Measurements from ENCODE around the gene STUB1. TPM values are rescaled to one million over a fixed set of nuclear protein-coding genes. Genes with fewer than 3 reads are reported as not detected.

Gene STUB1
- total RNA-seq, 2 experiments from 2014 or later: 57.1 to 61.7 TPM

GRCh38 chr16:652454-653305, 27.5 kb upstream of the STUB1 start:
- Mint-ChIP-seq H3K36me3 (ENCODE audit: low read depth) (no peaks in the 10 kb centered on the region), H3K27ac (no peak overlapping the region), H3K4me1 (ENCODE audit: low read depth) (peaks cover 8% of the 10 kb centered on the region), H3K27me3 (no peaks in the 10 kb centered on the region), H3K4me3 (no peak overlapping the region), H3K9me3 (no peaks in the 10 kb centered on the region)
- ATAC-seq (no peak), DNase-seq (no peak)
- POLR2A ChIA-PET: interaction anchor here (3.5 kb wide), 1 partner anchor 16 kb away, joined by 11 read pairs; the partner anchor contains the start of gene RHOT2
- TF ChIP-seq CTCF (IDR thresholded peaks at IDR 0.05): no peak
- intact Hi-C loops (cut with micrococcal nuclease): no loop called here
- CTCF ChIA-PET: interaction anchor here (0.9 kb wide), 1 partner anchor 15 kb away, joined by 3 read pairs; the partner anchor contains the start of gene RHOT2

GRCh38 chr16:654034-654433, 26.2 kb upstream of the STUB1 start:
- ChIA-PET POLR2A (no interaction called here), CTCF (interaction anchor here (0.6 kb wide), 1 partner anchor 693 kb away, joined by 3 read pairs; no protein-coding TSS in a partner anchor)
- TF ChIP-seq CTCF (IDR thresholded peaks at IDR 0.05): no peak
- H3K4me3 Mint-ChIP-seq: no peak overlapping the region
- H3K4me1 Mint-ChIP-seq (ENCODE audit: low read depth): peaks cover 4% of the 10 kb centered on the region
- ATAC-seq: no peak
- H3K9me3 Mint-ChIP-seq: no peaks in the 10 kb centered on the region
- no peak for DNase-seq
- H3K27ac Mint-ChIP-seq: no peak overlapping the region
- intact Hi-C loops (cut with micrococcal nuclease): no loop called here
- H3K36me3 Mint-ChIP-seq (ENCODE audit: low read depth): no peaks in the 10 kb centered on the region
- no peaks in the 10 kb centered on the region for H3K27me3 Mint-ChIP-seq

- ATAC-seq (no peak), DNase-seq (no peak)
- ChIA-PET POLR2A (interaction anchor here (0.6 kb wide), 1 partner anchor 9 kb away, joined by 3 read pairs; no protein-coding TSS in a partner anchor), CTCF (no interaction called here)
- intact Hi-C loops (cut with micrococcal nuclease): no loop called here
- no peak for TF ChIP-seq CTCF (IDR thresholded peaks at IDR 0.05)
- Mint-ChIP-seq H3K9me3 (no peaks in the 10 kb centered on the region), H3K4me3 (no peak overlapping the region), H3K27ac (no peak overlapping the region), H3K4me1 (ENCODE audit: low read depth) (peaks cover 7% of the 10 kb centered on the region), H3K27me3 (no peaks in the 10 kb centered on the region), H3K36me3 (ENCODE audit: low read depth) (peaks cover 4% of the 10 kb centered on the region)
These were observed 22.7 kb upstream of the STUB1 start for GRCh38 chr16:657487-657886.

GRCh38 chr16:658679-659571, 21.3 kb upstream of the STUB1 start:
- H3K36me3 Mint-ChIP-seq (ENCODE audit: low read depth): peaks cover 10% of the 10 kb centered on the region
- intact Hi-C loops (cut with micrococcal nuclease): no loop called here
- no peak overlapping the region for H3K27ac Mint-ChIP-seq
- CTCF ChIA-PET: interaction anchor here (0.6 to 1.3 kb wide), 3 partner anchors 8 to 11 kb away, joined by 3 to 5 read pairs (median 4); partner anchors contain the start of gene WDR90
- no peak for TF ChIP-seq CTCF (IDR thresholded peaks at IDR 0.05)
- peaks cover 7% of the 10 kb centered on the region for H3K4me1 Mint-ChIP-seq (ENCODE audit: low read depth)
- no peaks in the 10 kb centered on the region for H3K27me3 Mint-ChIP-seq
- H3K4me3 Mint-ChIP-seq: no peak overlapping the region
- ATAC-seq (no peak), DNase-seq (no peak)
- POLR2A ChIA-PET: interaction anchor here (0.7 to 0.8 kb wide), 2 partner anchors 16 to 22 kb away, joined by 3 to 5 read pairs; partner anchors contain the start of gene METTL26
- H3K9me3 Mint-ChIP-seq: no peaks in the 10 kb centered on the region
